Lower leg skin (tissue), 3 donors: ENCODE results near the gene F3.

ENCODE experiments used
- POLR2A ChIP-seq, 2 donors: fragments of 450-650 bp; IDR thresholded peaks; one replicate each; pipeline ENCODE4 v1.6.1; 2016 to 2017; ENCODE audit warnings: antibody characterized with exemption in 2 of 2, mild to moderate bottlenecking in 1 of 2, moderate library complexity in 1 of 2
- TF ChIP-seq, protein P1 (sequence below), 3 donors: fragments of 450-650 bp; IDR thresholded peaks; one replicate each; pipeline ENCODE4 v1.5.1; 2016; ENCODE audit warnings: antibody characterized with exemption in 3 of 3, mild to moderate bottlenecking in 3 of 3, moderate library complexity in 2 of 3

DNA sequence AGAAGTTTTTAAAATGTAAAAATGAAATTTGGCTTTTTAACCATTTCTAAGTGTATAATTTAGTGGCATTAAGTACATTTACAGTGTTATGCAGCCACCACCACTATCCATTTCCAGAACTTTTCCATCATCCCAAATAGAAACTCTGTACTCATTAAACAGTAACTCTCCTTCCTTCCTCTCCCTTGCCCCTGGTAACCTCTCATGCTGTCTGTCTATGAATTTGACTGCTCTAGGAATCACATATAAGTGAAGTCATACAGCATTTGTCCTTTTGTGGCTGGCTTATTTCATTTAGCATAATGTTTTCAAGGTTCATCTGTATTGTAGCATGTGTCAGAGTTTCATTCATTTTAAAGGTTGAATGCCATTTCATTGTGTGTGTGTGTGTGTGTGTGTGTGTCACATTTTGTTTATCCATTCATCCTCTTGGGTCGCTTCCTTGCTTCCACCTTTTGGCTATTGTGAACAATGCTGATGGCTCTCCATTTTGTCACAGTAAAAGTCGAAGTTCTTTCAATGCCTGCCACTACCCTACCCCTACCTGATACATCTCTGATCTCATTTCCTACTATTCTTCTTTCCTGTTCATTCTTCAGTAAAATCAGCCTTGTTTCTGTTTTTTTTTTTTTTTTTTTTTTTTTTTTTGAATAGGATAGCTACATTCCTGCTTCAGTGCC, 45.3 kb downstream of the F3 start:
- TF ChIP-seq, protein P1, sequence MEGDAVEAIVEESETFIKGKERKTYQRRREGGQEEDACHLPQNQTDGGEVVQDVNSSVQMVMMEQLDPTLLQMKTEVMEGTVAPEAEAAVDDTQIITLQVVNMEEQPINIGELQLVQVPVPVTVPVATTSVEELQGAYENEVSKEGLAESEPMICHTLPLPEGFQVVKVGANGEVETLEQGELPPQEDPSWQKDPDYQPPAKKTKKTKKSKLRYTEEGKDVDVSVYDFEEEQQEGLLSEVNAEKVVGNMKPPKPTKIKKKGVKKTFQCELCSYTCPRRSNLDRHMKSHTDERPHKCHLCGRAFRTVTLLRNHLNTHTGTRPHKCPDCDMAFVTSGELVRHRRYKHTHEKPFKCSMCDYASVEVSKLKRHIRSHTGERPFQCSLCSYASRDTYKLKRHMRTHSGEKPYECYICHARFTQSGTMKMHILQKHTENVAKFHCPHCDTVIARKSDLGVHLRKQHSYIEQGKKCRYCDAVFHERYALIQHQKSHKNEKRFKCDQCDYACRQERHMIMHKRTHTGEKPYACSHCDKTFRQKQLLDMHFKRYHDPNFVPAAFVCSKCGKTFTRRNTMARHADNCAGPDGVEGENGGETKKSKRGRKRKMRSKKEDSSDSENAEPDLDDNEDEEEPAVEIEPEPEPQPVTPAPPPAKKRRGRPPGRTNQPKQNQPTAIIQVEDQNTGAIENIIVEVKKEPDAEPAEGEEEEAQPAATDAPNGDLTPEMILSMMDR (IDR thresholded peaks at IDR 0.05) = no peak
- TF ChIP-seq POLR2A (IDR thresholded peaks at IDR 0.05) = no peak
